Panc1 (cell line): ENCODE results near the gene LHB. TPM values are rescaled to one million over a fixed set of nuclear protein-coding genes. Genes with fewer than 3 reads are reported as not detected.
"Not testable (repeated sequence)": the region's sequence is repeated elsewhere in the genome, so short reads cannot be mapped to it uniquely, and the experiment has no call there.

Source experiments
- ATAC-seq: fragments of 200-7000 bp; cut with Tn5 transposase; 2 replicates; pipeline ENCODE4 v1.9.1; 2020; ENCODE audit warnings: mild to moderate bottlenecking, moderate library complexity
- BruUV-seq: library from RNA; stranded (reverse); fragments of 400-500 nt; replicated peaks from 2 replicates; lab custom pipeline; 2021; lab: Mats Ljungman, UMichigan
- CTCF ChIA-PET: fragments of 300-600 bp; sonication (Branson Sonifier 250); formaldehyde crosslinking; loops from one replicate; lab custom pipeline; 2022; ENCODE audit warnings: antibody characterized with exemption; lab: Charles Lee
- POLR2A ChIA-PET: fragments of 300-600 bp; sonication (Branson Sonifier 250); formaldehyde crosslinking; loops from one replicate; lab custom pipeline; 2022; ENCODE audit warnings: antibody characterized with exemption; lab: Charles Lee
- DNase-seq: peaks from one replicate; pipeline ENCODE4 v3.0.0-alpha.2; 2010; ENCODE audit warnings: low read depth, low spot score
- H3K27ac ChIP-seq: 2 replicates; pipeline ENCODE4 v1.5.1; 2011; ENCODE audit warnings: mild to moderate bottlenecking, low read length, inconsistent platforms
- H3K27me3 ChIP-seq: fragments of 200-500 bp; sonication (Bioruptor generic); 2 replicates; pipeline ENCODE4 v1.6.0; 2014; ENCODE audit warnings: low read length, inconsistent platforms; ENCODE audit not compliant: control insufficient read depth, insufficient read depth
- H3K36me3 ChIP-seq: fragments of 200-500 bp; sonication (Bioruptor generic); 2 replicates; pipeline ENCODE4 v1.5.1; 2014; ENCODE audit warnings: inconsistent platforms, mild to moderate bottlenecking, low read length, moderate library complexity; ENCODE audit not compliant: control insufficient read depth, insufficient read depth
- H3K4me1 ChIP-seq: 2 replicates; pipeline ENCODE4 v1.5.1; 2011; ENCODE audit warnings: inconsistent platforms, mild to moderate bottlenecking, low read length, moderate library complexity; ENCODE audit not compliant: control insufficient read depth, insufficient read depth
- H3K4me3 ChIP-seq, 2 experiments: 2 replicates each; pipeline ENCODE4 v1.5.1; 2011 to 2012; ENCODE audit warnings: low read depth in 2 of 2, low read length in 2 of 2, mild to moderate bottlenecking in 2 of 2, inconsistent platforms in 1 of 2, moderate library complexity in 1 of 2
- H3K9me3 ChIP-seq: fragments of 200-500 bp; sonication (Bioruptor generic); 2 replicates; pipeline ENCODE4 v1.5.1; 2014; ENCODE audit warnings: low read depth, mild to moderate bottlenecking, inconsistent platforms, low read length, moderate library complexity; ENCODE audit not compliant: control insufficient read depth, insufficient read depth
- CTCF ChIP-seq: fragments of 450-650 bp; IDR thresholded peaks from 2 replicates; pipeline ENCODE4 v1.5.1; 2017; ENCODE audit warnings: mild to moderate bottlenecking
- POLR2AphosphoS5 ChIP-seq: IDR thresholded peaks from 2 replicates; pipeline ENCODE4 v1.6.1; 2012; ENCODE audit warnings: mild to moderate bottlenecking, low read depth, low read length, moderate library complexity
- SIN3A ChIP-seq: IDR thresholded peaks from 2 replicates; pipeline ENCODE4 v1.6.1; 2012; ENCODE audit warnings: low read depth, mild to moderate bottlenecking, low read length, moderate library complexity, borderline replicate concordance; ENCODE audit not compliant: insufficient read depth
- TCF7L2 ChIP-seq: IDR thresholded peaks from 2 replicates; pipeline ENCODE4 v1.6.1; 2011; ENCODE audit warnings: mild to moderate bottlenecking, low read depth, low read length, inconsistent platforms
- in situ Hi-C: cut with HindIII; loops from 2 replicates; pipeline ENCODE4 v1.10.0; 2016; ENCODE audit warnings: low sequenced_read_pairs, low pct_unique_long_range_greater_than_20kb
- intact Hi-C: fragments of 100-400 bp; cut with micrococcal nuclease; formaldehyde crosslinking; loops from one replicate; pipeline ENCODE4 v1.10.0; 2022; ENCODE audit not compliant: unreplicated experiment
- total RNA-seq: library from RNA; stranded (reverse); gene quantifications from one replicate; pipeline ENCODE4 v1.2.1, GENCODE V29; 2021; ENCODE audit not compliant: unreplicated experiment
- TF ChIP-seq, protein P1 (sequence below), 2 experiments: IDR thresholded peaks; 2 replicates each; pipeline ENCODE4 v1.6.1; 2011 to 2012; ENCODE audit warnings: low read depth in 2 of 2, control low read depth in 1 of 2, low read length in 1 of 2, mild to moderate bottlenecking in 1 of 2, moderate library complexity in 1 of 2; ENCODE audit not compliant: insufficient read depth in 1 of 2

The LHB gene
- total RNA-seq, 1 experiment from 2014 or later = 0.39 TPM

GRCh38 chr19:49056101-49056901, 39.4 kb upstream of the LHB start:
- H3K27me3 ChIP-seq = no peaks in the 10 kb centered on the region
- no peaks in the 10 kb centered on the region for H3K36me3 ChIP-seq
- no peaks in the 10 kb centered on the region for H3K4me1 ChIP-seq
- in situ Hi-C loops (no loop called here), intact Hi-C loops (no loop called here)
- DNase-seq = no peak
- ATAC-seq = peak; percentile 92
- TF ChIP-seq, protein P1, sequence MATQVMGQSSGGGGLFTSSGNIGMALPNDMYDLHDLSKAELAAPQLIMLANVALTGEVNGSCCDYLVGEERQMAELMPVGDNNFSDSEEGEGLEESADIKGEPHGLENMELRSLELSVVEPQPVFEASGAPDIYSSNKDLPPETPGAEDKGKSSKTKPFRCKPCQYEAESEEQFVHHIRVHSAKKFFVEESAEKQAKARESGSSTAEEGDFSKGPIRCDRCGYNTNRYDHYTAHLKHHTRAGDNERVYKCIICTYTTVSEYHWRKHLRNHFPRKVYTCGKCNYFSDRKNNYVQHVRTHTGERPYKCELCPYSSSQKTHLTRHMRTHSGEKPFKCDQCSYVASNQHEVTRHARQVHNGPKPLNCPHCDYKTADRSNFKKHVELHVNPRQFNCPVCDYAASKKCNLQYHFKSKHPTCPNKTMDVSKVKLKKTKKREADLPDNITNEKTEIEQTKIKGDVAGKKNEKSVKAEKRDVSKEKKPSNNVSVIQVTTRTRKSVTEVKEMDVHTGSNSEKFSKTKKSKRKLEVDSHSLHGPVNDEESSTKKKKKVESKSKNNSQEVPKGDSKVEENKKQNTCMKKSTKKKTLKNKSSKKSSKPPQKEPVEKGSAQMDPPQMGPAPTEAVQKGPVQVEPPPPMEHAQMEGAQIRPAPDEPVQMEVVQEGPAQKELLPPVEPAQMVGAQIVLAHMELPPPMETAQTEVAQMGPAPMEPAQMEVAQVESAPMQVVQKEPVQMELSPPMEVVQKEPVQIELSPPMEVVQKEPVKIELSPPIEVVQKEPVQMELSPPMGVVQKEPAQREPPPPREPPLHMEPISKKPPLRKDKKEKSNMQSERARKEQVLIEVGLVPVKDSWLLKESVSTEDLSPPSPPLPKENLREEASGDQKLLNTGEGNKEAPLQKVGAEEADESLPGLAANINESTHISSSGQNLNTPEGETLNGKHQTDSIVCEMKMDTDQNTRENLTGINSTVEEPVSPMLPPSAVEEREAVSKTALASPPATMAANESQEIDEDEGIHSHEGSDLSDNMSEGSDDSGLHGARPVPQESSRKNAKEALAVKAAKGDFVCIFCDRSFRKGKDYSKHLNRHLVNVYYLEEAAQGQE (IDR thresholded peaks at IDR 0.05; ENCODE audit: insufficient read depth in 1 of 2, low read depth in 2 of 2, low read length in 1 of 2) = no peak
- TF ChIP-seq SIN3A (no peak), TCF7L2 (no peak), POLR2AphosphoS5 (no peak), CTCF (no peak; the same call in 1 of the 2 replicates)
- no TSS peak for BruUV-seq
- H3K9me3 ChIP-seq = no peaks in the 10 kb centered on the region
- H3K4me3 ChIP-seq = peak overlapping the region; percentile 49 to 64
- peak overlapping the region; percentile 29; the same call in 1 of the 2 replicates for H3K27ac ChIP-seq
- ChIA-PET POLR2A (interaction anchor here (0.6 kb wide), 1 partner anchor 37 kb away, joined by 4 read pairs; no protein-coding TSS in a partner anchor), CTCF (interaction anchor here (0.5 kb wide), 1 partner anchor 61 kb away, joined by 7 read pairs; no protein-coding TSS in a partner anchor)

DNA sequence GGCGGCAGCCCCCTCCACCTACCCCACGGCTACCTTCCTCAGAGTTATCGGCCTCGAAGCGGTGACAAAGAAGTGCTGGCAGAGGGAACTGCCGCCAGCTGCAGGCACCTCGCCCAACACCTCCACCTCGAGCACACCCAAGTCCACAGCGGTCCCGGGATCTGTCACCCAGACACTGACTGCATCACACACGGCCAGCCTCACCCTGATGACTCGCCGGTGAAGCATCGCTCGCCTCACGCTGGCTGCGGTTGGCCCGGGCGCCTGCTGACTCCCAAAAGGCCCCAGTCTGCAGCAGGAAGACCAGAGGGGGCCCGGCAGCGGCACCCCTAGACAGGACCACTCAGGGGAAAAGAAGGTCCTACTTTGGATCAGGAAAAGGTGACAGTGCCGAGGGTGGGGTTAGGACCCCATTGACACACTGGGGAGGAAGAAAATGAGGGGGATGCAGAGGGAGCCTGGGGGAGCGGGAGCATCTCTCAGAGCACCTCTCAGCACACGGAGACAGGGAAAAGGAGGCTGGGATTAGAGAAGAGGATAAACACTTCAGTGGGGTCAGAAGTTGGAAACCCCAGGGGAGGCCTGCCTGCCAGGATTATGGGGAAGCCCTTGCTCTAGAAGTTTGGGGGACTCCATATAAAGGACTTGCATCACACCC, 33.6 kb upstream of the LHB start:
- H3K9me3 ChIP-seq, CTCF ChIA-PET, in situ Hi-C loops, H3K27me3 ChIP-seq, intact Hi-C loops, H3K36me3 ChIP-seq, POLR2A ChIA-PET, H3K4me1 ChIP-seq, H3K4me3 ChIP-seq, H3K27ac ChIP-seq, DNase-seq, BruUV-seq: not testable (repeated sequence)
- ATAC-seq = peak; percentile 83; the same call in 1 of the 2 replicates

GRCh38 chr19:49049834-49050233, 32.9 kb upstream of the LHB start:
- BruUV-seq, CTCF ChIA-PET, H3K27me3 ChIP-seq, intact Hi-C loops, DNase-seq, H3K27ac ChIP-seq, POLR2A ChIA-PET, H3K9me3 ChIP-seq, H3K36me3 ChIP-seq, in situ Hi-C loops, H3K4me3 ChIP-seq, H3K4me1 ChIP-seq, ATAC-seq: not testable (repeated sequence)

GRCh38 chr19:49049011-49049410, 32.1 kb upstream of the LHB start, which contains the start of gene CGB8:
Gene CGB8 (minus strand): TSS chr19:49049111. CDS start chr19:49048739, 372 bp downstream.
- CTCF ChIA-PET, H3K9me3 ChIP-seq, POLR2A ChIA-PET, H3K36me3 ChIP-seq, BruUV-seq, in situ Hi-C loops, DNase-seq, H3K27me3 ChIP-seq, ATAC-seq, H3K4me3 ChIP-seq, H3K4me1 ChIP-seq, intact Hi-C loops, H3K27ac ChIP-seq: not testable (repeated sequence)

DNA sequence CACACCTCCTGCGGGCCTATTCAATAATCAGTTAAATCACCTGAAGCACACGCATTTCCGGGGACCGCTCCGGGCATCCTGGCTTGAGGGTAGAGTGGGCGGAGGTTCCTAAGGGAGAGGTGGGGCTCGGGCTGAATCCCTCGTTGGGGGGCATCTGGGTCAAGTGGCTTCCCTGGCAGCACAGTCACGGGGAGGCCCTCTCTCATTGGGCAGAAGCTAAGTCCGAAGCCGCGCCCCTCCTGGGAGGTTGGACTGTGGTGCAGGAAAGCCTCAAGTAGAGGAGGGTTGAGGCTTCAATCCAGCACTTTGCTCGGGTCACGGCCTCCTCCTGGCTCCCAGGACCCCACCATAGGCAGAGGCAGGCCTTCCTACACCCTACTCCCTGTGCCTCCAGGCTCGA, 26.7 kb upstream of the LHB start, which contains the start of gene CGB5:
Gene CGB5 (plus strand): TSS at position 301 of the 400 bp plus-strand sequence. CDS start 362 bp downstream, outside the sequence.
- intact Hi-C loops, H3K4me3 ChIP-seq, H3K27me3 ChIP-seq, H3K9me3 ChIP-seq, CTCF ChIA-PET, DNase-seq, BruUV-seq, POLR2A ChIA-PET, in situ Hi-C loops, H3K27ac ChIP-seq, H3K36me3 ChIP-seq, H3K4me1 ChIP-seq, ATAC-seq: not testable (repeated sequence)
